Upper lobe of left lung (tissue), 6 donors: ENCODE results near the gene CHRNG. TPM values are rescaled to one million over a fixed set of nuclear protein-coding genes. Genes with fewer than 3 reads are reported as not detected.

Source experiments
- ATAC-seq, 2 donors: fragments of 200-7000 bp; cut with Tn5 transposase; one replicate each; pipeline ENCODE4 v1.9.1; 2022; ENCODE audit warnings: mild to moderate bottlenecking in 2 of 2, moderate library complexity in 2 of 2; ENCODE audit not compliant: low FRiP score in 2 of 2
- DNase-seq, 2 donors: peaks; one replicate each; pipeline ENCODE4 v3.0.0-alpha.2; 2019 to 2020
- H3K27ac ChIP-seq, 4 donors: fragments of 200-600 bp; sonication (generic); one replicate each; pipeline ENCODE4 v1.5.1; 2016 to 2019
- H3K27me3 ChIP-seq, 4 donors: fragments of 200-600 bp; sonication (generic); one replicate each; pipeline ENCODE4 v1.5.1; 2017 to 2019
- H3K36me3 ChIP-seq, 4 donors: fragments of 200-600 bp; sonication (generic); one replicate each; pipeline ENCODE4 v1.5.1; 2016 to 2019
- H3K4me1 ChIP-seq, 4 donors: fragments of 200-600 bp; sonication (generic); one replicate each; pipeline ENCODE4 v1.5.1; 2018 to 2019
- H3K4me3 ChIP-seq, 4 donors: fragments of 200-600 bp; sonication (generic); one replicate each; pipeline ENCODE4 v1.5.1; 2017 to 2019; ENCODE audit warnings: mild to moderate bottlenecking in 2 of 4, moderate library complexity in 1 of 4
- H3K9me3 ChIP-seq, 4 donors: fragments of 200-600 bp; sonication (generic); one replicate each; pipeline ENCODE4 v1.5.1; 2018 to 2019
- CTCF ChIP-seq, 6 experiments: fragments of 450-650 bp in 4 of 6; fragments of 200-600 bp in 2 of 6; sonication (generic) in 2 of 6; IDR thresholded peaks; one replicate each; pipeline ENCODE4 v1.5.1; 2016 to 2019; ENCODE audit warnings: antibody characterized with exemption in 6 of 6
- EP300 ChIP-seq, 4 donors: sonication (generic); formaldehyde crosslinking; IDR thresholded peaks; one replicate each; pipeline ENCODE4 v1.5.1; 2017; ENCODE audit warnings: antibody characterized with exemption in 4 of 4, control low read depth in 2 of 4
- POLR2A ChIP-seq, 4 donors: fragments of 450-650 bp; IDR thresholded peaks; one replicate each; pipeline ENCODE4 v1.5.1; 2016 to 2017; ENCODE audit warnings: antibody characterized with exemption in 4 of 4, mild to moderate bottlenecking in 2 of 4
- POLR2AphosphoS5 ChIP-seq, 2 donors: sonication (generic); formaldehyde crosslinking; IDR thresholded peaks; one replicate each; pipeline ENCODE4 v1.5.1; 2017; ENCODE audit warnings: antibody characterized with exemption in 2 of 2
- WGBS, 2 donors: methylation state at CpG; one replicate each; pipeline ENCODE4 v1.1.5; 2017 to 2018; 5-methylcytosine and 5-hydroxymethylcytosine counted together
- total RNA-seq, 6 donors: library from RNA; depleted of rRNA in 4 of 6; stranded (reverse); fragments of >200 nt in 4 of 6; gene quantifications; one replicate each; pipeline versions ENCODE4 v1.1.0 to v1.2.1, GENCODE V29; 2016 to 2021
- donor health status: DM: no; HTN: no; CAD: no; lungs with moderate emphysema.
- donor health status: DM: no; HTN: yes; CAD: no; lungs with severe emphysema.

CHRNG gene
- total RNA-seq, 6 donors from 2014 or later: not detected

GRCh38 chr2:232588680-232589585 is 49.4 kb downstream of the CHRNG start:
- Histone ChIP-seq H3K9me3 (no peaks in the 10 kb centered on the region), H3K36me3 (no peaks in the 10 kb centered on the region), H3K27ac (no peak overlapping the region), H3K4me1 (peaks cover 0 to 6% (median 1%) of the 10 kb centered on the region in 4 donors), H3K4me3 (no peak overlapping the region), H3K27me3 (no peaks in the 10 kb centered on the region)
- TF ChIP-seq POLR2AphosphoS5 (IDR thresholded peaks at IDR 0.05) (no peak), EP300 (IDR thresholded peaks at IDR 0.05) (no peak), POLR2A (IDR thresholded peaks at IDR 0.05) (no peak), CTCF (IDR thresholded peaks at IDR 0.05) (no peak)
- WGBS, 2 donors: 76 to 81% methylated on average over 18 of the region's 18 CpGs
- peak; percentile 64 to 65 for ATAC-seq
- DNase-seq: peak in 1 of 2 donors; percentile 61

GRCh38 chr2:232592772-232593395 is 53.4 kb downstream of the CHRNG start:
- DNase-seq (no peak), ATAC-seq (no peak)
- no peaks in the 10 kb centered on the region for H3K27me3 ChIP-seq
- TF ChIP-seq POLR2A (IDR thresholded peaks at IDR 0.05) (no peak), EP300 (IDR thresholded peaks at IDR 0.05) (no peak), CTCF (IDR thresholded peaks at IDR 0.05) (no peak), POLR2AphosphoS5 (IDR thresholded peaks at IDR 0.05) (no peak)
- H3K27ac ChIP-seq: no peak overlapping the region
- H3K4me1 ChIP-seq: peaks cover 0 to 6% (median 1%) of the 10 kb centered on the region in 4 donors
- H3K4me3 ChIP-seq: no peak overlapping the region
- 88 to 100% methylated on average over 3 of the region's 3 CpGs for WGBS, 2 donors
- H3K36me3 ChIP-seq: no peaks in the 10 kb centered on the region
- no peaks in the 10 kb centered on the region for H3K9me3 ChIP-seq

- H3K27ac ChIP-seq: no peak overlapping the region
- H3K36me3 ChIP-seq: no peaks in the 10 kb centered on the region
- TF ChIP-seq POLR2AphosphoS5 (IDR thresholded peaks at IDR 0.05): no peak
- TF ChIP-seq EP300 (IDR thresholded peaks at IDR 0.05): no peak
- no peak for TF ChIP-seq CTCF (IDR thresholded peaks at IDR 0.05)
- TF ChIP-seq POLR2A (IDR thresholded peaks at IDR 0.05): no peak
- no peaks in the 10 kb centered on the region for H3K9me3 ChIP-seq
- 75 to 92% methylated on average over 7 of the region's 7 CpGs for WGBS, 2 donors
- no peaks in the 10 kb centered on the region for H3K27me3 ChIP-seq
- DNase-seq (no peak), ATAC-seq (no peak)
- H3K4me1 ChIP-seq: peaks cover 0 to 3% (median under 1%) of the 10 kb centered on the region in 4 donors
- H3K4me3 ChIP-seq: no peak overlapping the region
Observed at GRCh38 chr2:232593982-232594381, 54.5 kb downstream of the CHRNG start.

Other genes starting within 250 kb of the CHRNG start
- gene ALPP, start 160.9 kb upstream of the CHRNG start, total RNA-seq: 10 to 100 TPM in 5 of 6 donors, 1 to 10 TPM in 1; 4.8 to 59.1 (median 30.8) TPM
- gene ALPG, start 132.8 kb upstream of the CHRNG start, total RNA-seq: 1 to 10 TPM in 3 of 6 donors, under 1 TPM in 1, not detected in 2; 0.91 to 2.3 (median 1.4) TPM
- not detected for gene ALPI, start 83.5 kb upstream of the CHRNG start, total RNA-seq
- under 1 TPM in 2 of 6 donors, not detected in 4; 0.14 to 0.40 TPM for gene ECEL1, start 51.9 kb upstream of the CHRNG start, total RNA-seq
- gene PRSS56, start 19.3 kb upstream of the CHRNG start, total RNA-seq: not detected
- gene CHRND, start 13.5 kb upstream of the CHRNG start, total RNA-seq: not detected
- gene TIGD1, start 10.9 kb downstream of the CHRNG start, total RNA-seq: 10 to 100 TPM in 1 of 6 donors, 1 to 10 TPM in 5; 2.6 to 12.6 (median 4.4) TPM
- gene EIF4E2, start 11.0 kb downstream of the CHRNG start, total RNA-seq: 10 to 100 TPM; 24.1 to 96.4 (median 57.2) TPM
- gene EFHD1, start 93.9 kb downstream of the CHRNG start, total RNA-seq: 10 to 100 TPM in 1 of 6 donors, 1 to 10 TPM in 5; 3.7 to 11.1 (median 5.2) TPM
- gene GIGYF2, start 157.6 kb downstream of the CHRNG start, total RNA-seq: 100 to 1,000 TPM in 1 of 6 donors, 10 to 100 TPM in 5; 54.7 to 127 (median 70.8) TPM
- not detected for gene KCNJ13, start 236.9 kb downstream of the CHRNG start, total RNA-seq